OCI-LY7 (cell line): ENCODE results near the gene GALNT2. TPM values are rescaled to one million over a fixed set of nuclear protein-coding genes. Genes with fewer than 3 reads are reported as not detected.

Source experiments
- BruUV-seq: library from RNA; stranded (reverse); fragments of 400-500 nt; replicated peaks from 2 replicates; lab custom pipeline; 2021; lab: Mats Ljungman, UMichigan
- CTCF ChIA-PET: fragments of 300-600 bp; sonication (Branson Sonifier 250); formaldehyde crosslinking; loops from one replicate; lab custom pipeline; 2022; ENCODE audit warnings: antibody characterized with exemption; ENCODE audit not compliant: unreplicated experiment; lab: Charles Lee
- POLR2A ChIA-PET: fragments of 300-600 bp; sonication (Branson Sonifier 250); formaldehyde crosslinking; loops from one replicate; lab custom pipeline; 2022; ENCODE audit warnings: antibody characterized with exemption; lab: Charles Lee
- DNase-seq: peaks from one replicate; pipeline ENCODE4 v3.0.0-alpha.2; 2015; ENCODE audit warnings: low spot score
- H2AFZ ChIP-seq: fragments of 200-600 bp; sonication (generic), shearing (Covaris generic); 2 replicates; pipeline ENCODE4 v1.6.1; 2014; ENCODE audit warnings: mild to moderate bottlenecking, antibody characterized with exemption, low read length, moderate library complexity
- H3K27ac ChIP-seq: fragments of 200-600 bp; sonication (generic); 2 replicates; pipeline ENCODE4 v1.5.1; 2014; ENCODE audit warnings: mixed run types, low read depth, mild to moderate bottlenecking, moderate library complexity, low read length, inconsistent platforms; ENCODE audit not compliant: poor library complexity, severe bottlenecking
- H3K36me3 ChIP-seq: fragments of 200-600 bp; sonication (generic); 2 replicates; pipeline ENCODE4 v1.6.1; 2014; ENCODE audit warnings: mild to moderate bottlenecking, antibody characterized with exemption, low read length, moderate library complexity, mixed read lengths; ENCODE audit not compliant: insufficient read depth
- H3K4me1 ChIP-seq: fragments of 200-600 bp; sonication (generic); 2 replicates; pipeline ENCODE4 v1.5.1; 2014; ENCODE audit warnings: mild to moderate bottlenecking, low read length; ENCODE audit not compliant: insufficient read depth, poor library complexity, severe bottlenecking
- H3K4me2 ChIP-seq: fragments of 200-600 bp; sonication (generic); 2 replicates; pipeline ENCODE4 v1.6.1; 2014; ENCODE audit warnings: mild to moderate bottlenecking, low read length
- H3K4me3 ChIP-seq: fragments of 200-600 bp; sonication (generic); 2 replicates; pipeline ENCODE4 v1.5.1; 2014; ENCODE audit warnings: mild to moderate bottlenecking, low read depth, low read length; ENCODE audit not compliant: poor library complexity, severe bottlenecking
- H3K79me2 ChIP-seq: fragments of 200-600 bp; sonication (generic); 2 replicates; pipeline ENCODE4 v1.6.1; 2016; ENCODE audit warnings: low read depth, mild to moderate bottlenecking, low read length, moderate library complexity, mixed read lengths; ENCODE audit not compliant: insufficient read depth
- H3K9me2 ChIP-seq: fragments of 200-600 bp; sonication (generic); 2 replicates; pipeline ENCODE4 v1.6.1; 2016; ENCODE audit warnings: mild to moderate bottlenecking, low read length, mixed read lengths; ENCODE audit not compliant: insufficient read depth
- H3K9me3 ChIP-seq: fragments of 200-600 bp; sonication (generic); 2 replicates; pipeline ENCODE4 v1.6.1; 2014; ENCODE audit warnings: mild to moderate bottlenecking, mixed run types, low read length, mixed read lengths
- H4K20me1 ChIP-seq: fragments of 200-600 bp; sonication (generic); 2 replicates; pipeline ENCODE4 v1.6.1; 2014; ENCODE audit warnings: mild to moderate bottlenecking, antibody characterized with exemption, low read length, moderate library complexity, mixed read lengths; ENCODE audit not compliant: insufficient read depth
- EZH2phosphoT487 ChIP-seq: fragments of 200-600 bp; sonication (generic); IDR thresholded peaks from 2 replicates; pipeline ENCODE4 v1.6.1; 2018; ENCODE audit warnings: low read depth, borderline replicate concordance, mild to moderate bottlenecking, mixed run types, antibody characterized with exemption, low read length, moderate library complexity, mixed read lengths
- intact Hi-C: fragments of 100-400 bp; cut with micrococcal nuclease; formaldehyde crosslinking; loops from one replicate; pipeline ENCODE4 v1.10.0; 2022; ENCODE audit not compliant: unreplicated experiment
- total RNA-seq, 2 experiments: library from RNA; depleted of rRNA in 1 of 2; stranded (reverse); fragments of >200 nt in 1 of 2; shearing (Covaris generic) in 1 of 2; gene quantifications; 2 replicates each; pipeline ENCODE4 v1.2.3, GENCODE V29; 2014 to 2022
- TF ChIP-seq, protein P1 (sequence below): fragments of 200-600 bp; sonication (generic); conservative IDR thresholded peaks from 2 replicates; pipeline ENCODE4 v1.5.1; 2014; ENCODE audit warnings: mild to moderate bottlenecking, antibody characterized with exemption, low read length, moderate library complexity, mixed read lengths

The GALNT2 gene
- total RNA-seq, 2 experiments from 2014 or later = 29.9 to 67.3 TPM

DNA sequence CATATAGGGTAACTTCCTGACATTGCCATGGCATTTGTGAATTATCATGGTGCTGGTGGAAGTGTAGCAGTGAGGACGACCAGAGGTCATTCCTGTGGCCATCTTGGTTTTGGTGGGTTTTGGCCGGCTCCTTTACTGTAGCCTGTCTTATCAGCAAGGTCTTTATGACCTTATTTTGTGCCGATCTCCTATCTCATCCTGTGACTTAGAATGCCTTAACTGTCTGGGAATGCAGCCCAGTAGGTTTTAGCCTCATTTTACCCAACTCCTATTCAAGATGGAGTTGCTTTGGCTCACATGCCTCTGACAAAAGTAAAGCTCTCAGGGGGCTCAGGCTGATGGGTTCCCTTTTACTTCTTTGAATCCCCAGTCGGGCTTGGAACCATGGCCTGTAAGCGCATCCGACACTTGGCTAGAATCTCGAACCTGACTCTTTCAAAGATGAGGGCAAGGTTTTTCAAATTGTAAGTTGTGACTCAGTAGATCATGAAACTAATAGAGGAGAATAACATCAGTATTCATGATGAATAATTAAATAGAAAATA is 85.0 kb downstream of the GALNT2 start:
- intact Hi-C loops = loop anchor here (2.0 kb wide), 1 partner anchor 85 kb away; the partner anchor contains the start of gene GALNT2
- peaks cover 24% of the 10 kb centered on the region; the same call in 1 of the 2 replicates for H3K79me2 ChIP-seq
- no peak overlapping the region for H2AFZ ChIP-seq
- no peak overlapping the region for H3K4me3 ChIP-seq
- H4K20me1 ChIP-seq = no peaks in the 10 kb centered on the region
- BruUV-seq = no TSS peak
- DNase-seq = no peak
- no peaks in the 10 kb centered on the region for H3K9me3 ChIP-seq
- no peak overlapping the region for H3K4me2 ChIP-seq
- peaks cover 48% of the 10 kb centered on the region for H3K4me1 ChIP-seq
- no peak overlapping the region for H3K27ac ChIP-seq
- no peak for TF ChIP-seq EZH2phosphoT487
- TF ChIP-seq, protein P1, sequence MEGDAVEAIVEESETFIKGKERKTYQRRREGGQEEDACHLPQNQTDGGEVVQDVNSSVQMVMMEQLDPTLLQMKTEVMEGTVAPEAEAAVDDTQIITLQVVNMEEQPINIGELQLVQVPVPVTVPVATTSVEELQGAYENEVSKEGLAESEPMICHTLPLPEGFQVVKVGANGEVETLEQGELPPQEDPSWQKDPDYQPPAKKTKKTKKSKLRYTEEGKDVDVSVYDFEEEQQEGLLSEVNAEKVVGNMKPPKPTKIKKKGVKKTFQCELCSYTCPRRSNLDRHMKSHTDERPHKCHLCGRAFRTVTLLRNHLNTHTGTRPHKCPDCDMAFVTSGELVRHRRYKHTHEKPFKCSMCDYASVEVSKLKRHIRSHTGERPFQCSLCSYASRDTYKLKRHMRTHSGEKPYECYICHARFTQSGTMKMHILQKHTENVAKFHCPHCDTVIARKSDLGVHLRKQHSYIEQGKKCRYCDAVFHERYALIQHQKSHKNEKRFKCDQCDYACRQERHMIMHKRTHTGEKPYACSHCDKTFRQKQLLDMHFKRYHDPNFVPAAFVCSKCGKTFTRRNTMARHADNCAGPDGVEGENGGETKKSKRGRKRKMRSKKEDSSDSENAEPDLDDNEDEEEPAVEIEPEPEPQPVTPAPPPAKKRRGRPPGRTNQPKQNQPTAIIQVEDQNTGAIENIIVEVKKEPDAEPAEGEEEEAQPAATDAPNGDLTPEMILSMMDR = no peak
- peaks cover 2% of the 10 kb centered on the region; the same call in 1 of the 2 replicates for H3K36me3 ChIP-seq
- ChIA-PET POLR2A (interaction anchor here (0.6 to 2.4 kb wide), 9 partner anchors 10 to 64 kb away, joined by 3 to 10 read pairs (median 4); no protein-coding TSS in a partner anchor), CTCF (interaction anchor here (1.0 kb wide), 1 partner anchor 42 kb away, joined by 5 read pairs; no protein-coding TSS in a partner anchor)
- no peaks in the 10 kb centered on the region for H3K9me2 ChIP-seq

DNA sequence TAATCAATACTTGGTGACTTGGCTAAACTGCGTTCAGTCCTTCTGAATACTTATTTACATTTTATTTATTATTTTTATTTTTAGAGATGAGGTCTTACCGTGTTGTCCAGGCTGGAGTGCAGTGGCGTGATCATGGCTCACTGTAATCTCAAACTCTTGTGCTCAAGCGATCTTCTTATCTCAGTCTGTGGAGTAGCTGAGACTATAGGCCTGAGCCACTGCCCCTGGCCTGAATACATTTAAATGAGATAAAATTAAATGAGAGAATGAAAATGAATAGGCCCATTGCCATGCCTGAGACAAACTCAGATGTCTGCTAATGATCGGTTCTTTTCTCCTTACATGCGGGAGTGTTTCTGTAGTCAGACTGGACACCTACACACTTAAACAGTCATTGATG is 86.0 kb downstream of the GALNT2 start:
- intact Hi-C loops = no loop called here
- POLR2A ChIA-PET = interaction anchor here (0.6 to 2.4 kb wide), 2 partner anchors 10 to 1746 kb away, joined by 6 to 8 read pairs; partner anchors contain the start of gene TRIM11
- Histone ChIP-seq H3K36me3 (peaks cover 7% of the 10 kb centered on the region; the same call in 1 of the 2 replicates), H3K9me2 (no peaks in the 10 kb centered on the region), H3K27ac (no peak overlapping the region), H3K9me3 (no peaks in the 10 kb centered on the region), H4K20me1 (no peaks in the 10 kb centered on the region), H3K4me3 (no peak overlapping the region), H3K79me2 (peaks cover 14% of the 10 kb centered on the region; the same call in 1 of the 2 replicates), H2AFZ (no peak overlapping the region), H3K4me2 (no peak overlapping the region), H3K4me1 (peaks cover 45% of the 10 kb centered on the region)
- TF ChIP-seq, protein P1 = no peak
- TF ChIP-seq EZH2phosphoT487 = no peak
- CTCF ChIA-PET = interaction anchor here (1.0 kb wide), 1 partner anchor 43 kb away, joined by 5 read pairs; no protein-coding TSS in a partner anchor
- no TSS peak for BruUV-seq
- DNase-seq = no peak
